ENCODE results near the gene ALPK3. TPM values are rescaled to one million over a fixed set of nuclear protein-coding genes. Genes with fewer than 3 reads are reported as not detected.

Gene ALPK3
- polyA plus RNA-seq, 3 donors: 14.8 to 27.2 (median 23.8) TPM

DNA sequence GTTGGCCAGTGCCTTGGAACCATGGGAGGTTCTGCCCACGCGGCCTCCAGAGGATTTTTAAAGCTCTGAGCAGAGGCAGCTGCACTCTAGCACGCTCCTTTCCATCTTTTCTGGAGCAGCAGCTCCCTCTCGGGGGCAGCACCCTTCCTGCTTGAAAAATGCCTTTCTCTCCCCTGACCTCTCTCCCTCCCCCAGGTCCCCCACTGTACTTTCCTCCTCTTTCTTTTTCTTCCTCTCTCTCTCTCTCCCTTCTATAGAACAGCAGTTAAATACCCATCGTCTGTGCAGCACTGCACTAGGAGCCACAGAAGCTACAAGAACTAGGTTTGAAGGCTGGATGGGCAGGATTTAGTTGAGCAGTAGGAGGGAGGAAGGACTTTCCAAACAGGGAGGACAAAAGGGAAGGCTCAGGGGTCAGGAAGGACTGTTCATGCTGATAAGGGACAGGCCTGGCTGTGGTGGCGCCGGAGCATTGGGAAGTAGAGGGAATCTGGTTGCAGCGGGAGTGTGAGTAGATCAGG is 4.4 kb downstream of the ALPK3 start:
- peak; percentile 70 for DNase-seq

DNA sequence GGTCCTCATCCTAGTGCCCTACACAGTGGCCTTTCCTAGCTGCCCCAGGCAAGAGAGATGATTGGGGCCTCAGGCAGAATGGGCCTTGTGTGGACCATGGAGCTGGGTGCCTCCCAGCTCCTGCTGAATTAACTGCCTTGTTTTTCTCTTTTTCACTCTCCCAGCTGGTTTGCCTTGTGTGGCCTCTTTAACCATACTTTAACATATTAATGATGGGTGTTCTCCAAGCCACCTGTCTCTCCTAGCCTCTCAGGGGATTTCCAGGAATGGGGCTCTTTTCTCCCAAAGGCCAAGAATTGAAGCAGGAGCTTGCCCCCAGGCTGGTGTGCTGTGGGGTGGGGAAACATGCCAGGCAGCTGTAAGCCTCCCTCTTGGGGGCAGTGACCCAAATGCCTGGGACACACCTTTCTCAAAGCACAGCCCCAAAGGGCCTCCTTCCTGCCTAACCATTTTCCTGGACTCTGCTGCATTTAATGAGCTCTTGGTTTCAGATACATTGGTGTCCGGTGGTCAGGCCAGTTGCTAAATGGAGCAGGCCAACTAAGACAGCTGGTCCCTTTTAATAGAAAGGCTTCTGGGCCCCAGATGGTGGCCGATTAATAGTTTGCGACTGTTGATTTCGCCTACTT is 5.6 kb downstream of the ALPK3 start:
- no peak for DNase-seq

DNA sequence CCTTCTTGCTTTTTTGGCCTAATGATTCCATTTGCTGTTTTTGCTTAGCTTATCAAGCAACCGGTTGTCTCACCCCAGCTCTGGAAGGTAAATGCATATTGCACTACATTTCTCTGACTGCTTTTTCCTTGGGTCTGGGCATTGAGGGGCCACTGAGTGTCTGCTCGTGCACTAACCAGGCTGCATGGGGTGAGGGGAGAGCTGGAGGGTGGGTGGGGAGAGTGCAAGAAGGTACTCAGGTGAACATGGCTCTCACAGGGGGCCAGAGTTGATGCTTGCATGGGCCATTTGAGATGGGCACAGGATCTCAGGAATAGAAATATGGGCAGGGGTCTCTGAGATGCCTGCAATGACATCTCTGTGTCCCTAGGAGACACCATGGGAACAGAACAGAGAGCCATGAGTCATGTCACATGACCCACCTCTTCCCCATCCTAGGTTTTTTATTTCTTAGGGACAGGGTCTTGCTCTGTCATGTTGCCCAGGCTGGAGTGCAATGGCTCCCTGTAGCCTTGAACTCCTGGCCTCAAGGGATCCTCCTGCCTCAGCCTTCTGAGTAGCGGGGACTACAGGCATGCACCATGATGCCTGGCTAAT is 6.2 kb downstream of the ALPK3 start:
- no peak for DNase-seq

DNA sequence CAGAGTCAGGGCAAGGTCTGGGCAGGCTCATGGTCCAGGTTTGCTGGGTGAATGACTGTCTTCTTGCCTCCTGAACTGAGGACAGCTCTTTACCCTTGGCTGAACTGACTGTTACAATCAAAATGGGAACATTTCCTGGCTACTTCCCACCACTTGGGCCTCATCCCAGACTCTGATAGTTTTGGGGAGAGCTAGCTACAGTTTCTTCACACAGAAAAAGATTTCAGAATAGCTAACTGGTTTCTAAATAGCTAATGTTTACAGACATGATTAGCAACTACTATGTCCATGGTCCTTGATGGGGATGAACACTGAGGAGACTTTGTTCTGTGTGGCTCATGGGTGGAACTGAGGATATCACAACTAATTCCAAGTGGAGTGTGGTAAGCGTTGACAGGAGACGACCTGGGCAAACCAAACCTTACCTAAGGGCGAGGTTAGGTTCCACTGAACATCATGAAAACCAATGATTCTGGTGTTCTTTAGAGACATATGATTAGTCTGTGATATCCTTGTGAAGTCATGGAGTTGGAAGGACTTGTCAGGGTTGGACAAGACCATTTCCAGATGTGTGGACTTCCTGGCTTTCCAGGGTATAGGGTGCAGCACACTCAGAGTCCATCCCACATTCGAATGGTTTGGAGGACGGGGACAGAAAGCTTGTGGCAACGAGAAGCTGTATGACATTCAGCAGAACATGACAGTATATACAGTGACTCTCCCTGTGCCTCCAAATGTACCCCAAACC is 7.3 kb downstream of the ALPK3 start:
- no peak for DNase-seq

DNA sequence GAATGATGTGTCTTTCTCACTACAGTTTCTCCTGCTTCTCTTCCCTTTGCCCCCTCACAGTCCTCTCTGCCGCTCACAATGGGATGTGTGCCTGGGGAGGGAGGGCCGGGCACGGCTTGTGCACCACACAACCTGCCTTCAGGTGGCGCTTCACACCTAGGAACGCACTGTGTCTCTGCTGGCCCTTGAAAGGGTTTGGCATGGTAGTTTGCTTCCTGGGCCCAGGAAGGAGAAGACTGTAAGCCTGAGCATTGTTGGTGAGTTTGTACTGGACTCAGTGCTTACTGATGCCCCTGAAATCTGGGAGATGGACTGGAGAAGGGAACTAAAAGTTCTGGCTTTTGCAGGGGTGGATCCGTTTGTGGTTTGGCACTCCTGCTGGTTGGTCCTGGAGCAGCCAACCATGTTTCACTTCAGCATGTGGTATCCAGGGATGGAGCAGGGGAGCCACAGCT is 9.2 kb downstream of the ALPK3 start:
- DNase-seq: no peak

DNA sequence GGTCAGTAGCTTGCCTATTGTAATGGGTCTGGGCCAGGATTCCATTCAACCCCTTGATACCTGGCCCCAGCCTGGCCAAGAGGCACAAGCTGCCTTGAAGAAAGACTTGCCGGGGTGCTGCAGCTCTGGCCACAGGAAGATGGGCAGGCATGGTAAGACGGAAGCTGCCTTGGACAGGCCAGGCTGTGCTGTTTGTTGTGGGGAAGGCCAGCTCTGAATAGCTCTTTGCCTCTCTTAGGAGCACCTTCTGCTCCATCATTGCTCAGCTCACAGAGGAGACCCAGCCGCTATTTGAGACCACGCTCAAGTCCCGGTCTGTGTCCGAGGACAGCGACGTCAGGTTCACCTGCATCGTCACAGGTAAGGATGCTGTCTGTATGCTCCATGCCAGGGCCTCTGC is 10.1 kb downstream of the ALPK3 start:
- DNase-seq: no peak

DNA sequence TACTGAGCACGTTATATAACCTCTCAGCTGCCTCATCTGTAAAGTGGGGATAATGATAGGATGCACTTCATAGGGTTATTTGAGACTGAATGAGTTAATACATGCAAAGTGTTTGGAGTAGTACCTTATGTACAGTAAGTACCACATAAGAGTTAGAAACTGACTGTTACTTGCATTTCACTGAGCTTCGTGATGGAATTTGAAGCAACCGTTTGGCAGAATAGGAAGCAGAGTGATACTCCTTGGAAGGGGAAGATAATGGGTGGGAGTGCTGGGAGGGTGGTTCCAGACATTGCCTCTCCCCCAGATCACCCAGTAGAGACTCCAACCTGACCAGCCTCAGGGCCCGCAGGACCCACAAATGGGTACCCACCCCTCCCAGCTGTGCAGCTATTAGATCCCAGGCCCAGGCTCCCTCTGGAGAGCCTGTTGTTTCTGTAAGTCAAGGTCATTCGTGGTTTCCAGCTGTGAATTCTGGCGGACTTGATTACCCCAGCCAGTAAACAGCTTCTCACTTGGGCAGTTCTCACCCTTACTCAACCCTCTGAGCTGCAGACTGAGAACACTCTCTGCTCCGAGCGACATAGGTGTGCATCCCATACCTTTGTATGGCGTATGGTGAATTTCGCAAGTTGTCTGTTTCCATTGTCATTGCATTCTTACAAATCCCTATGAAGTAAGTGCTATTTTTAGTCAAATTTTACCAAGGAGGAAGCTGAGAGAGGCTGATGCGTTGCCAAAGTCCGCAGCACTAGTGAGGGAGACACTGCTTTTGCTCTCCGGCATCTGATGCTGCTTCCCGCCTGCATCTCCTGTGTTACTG is 11.1 kb downstream of the ALPK3 start:
- no peak for DNase-seq

DNA sequence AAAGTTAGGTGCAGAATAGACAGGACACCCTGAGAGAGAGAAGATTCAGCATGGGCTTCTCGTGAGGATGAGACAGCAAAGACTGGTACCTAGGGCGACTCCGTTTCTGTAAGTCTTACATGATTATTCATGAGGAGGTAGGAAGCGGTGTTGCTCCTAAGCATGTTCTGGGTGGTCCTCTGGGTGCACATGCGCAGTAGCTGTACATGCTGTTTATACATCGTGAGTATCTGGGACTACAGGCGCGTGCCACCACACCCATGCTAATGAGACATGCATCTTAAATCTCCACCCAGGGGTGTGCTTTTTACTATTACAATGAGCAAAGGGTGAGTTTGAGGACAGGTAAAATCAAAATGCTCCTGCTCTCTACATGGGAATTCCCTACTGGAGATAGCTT is 12.3 kb downstream of the ALPK3 start:
- no peak for DNase-seq

DNA sequence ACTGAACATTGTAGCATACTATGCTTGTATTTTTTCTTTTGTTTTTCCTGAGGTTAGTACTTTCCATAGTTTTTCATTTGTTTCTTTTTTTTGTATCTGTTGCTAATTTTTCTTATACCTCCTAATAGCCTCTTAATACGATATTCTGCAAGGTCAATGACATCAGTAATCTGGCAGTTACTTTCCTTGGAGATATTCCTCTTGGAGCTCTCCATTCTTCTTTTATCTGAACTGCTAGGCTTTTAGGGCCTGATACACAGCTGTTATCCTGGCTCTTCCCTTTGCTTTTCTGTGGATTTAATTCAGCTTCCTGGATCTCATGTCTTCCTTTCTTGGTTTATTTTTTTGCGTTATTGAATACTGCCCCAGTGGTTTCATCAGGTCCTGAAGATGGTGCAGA is 12.9 kb downstream of the ALPK3 start:
- DNase-seq: no peak

DNA sequence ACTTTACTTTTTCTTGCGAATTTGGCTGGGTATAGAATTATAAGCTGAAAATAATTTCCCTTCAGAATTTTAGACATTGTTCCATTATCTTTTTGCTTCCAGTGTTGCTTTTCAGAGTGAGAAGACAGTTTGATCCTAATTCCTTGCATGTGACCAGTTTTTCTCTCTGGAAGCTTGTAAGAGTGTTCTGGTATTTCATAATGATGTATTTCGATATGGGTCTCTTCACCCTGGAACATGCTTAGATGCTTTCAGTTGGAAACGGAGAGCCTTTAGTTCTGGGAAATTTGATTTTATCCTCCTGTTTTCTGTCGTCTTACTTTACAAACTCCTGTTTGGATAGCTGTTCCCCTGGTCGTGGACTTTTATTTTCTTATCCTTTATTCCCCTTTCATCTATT is 13.9 kb downstream of the ALPK3 start:
- no peak for DNase-seq

DNA sequence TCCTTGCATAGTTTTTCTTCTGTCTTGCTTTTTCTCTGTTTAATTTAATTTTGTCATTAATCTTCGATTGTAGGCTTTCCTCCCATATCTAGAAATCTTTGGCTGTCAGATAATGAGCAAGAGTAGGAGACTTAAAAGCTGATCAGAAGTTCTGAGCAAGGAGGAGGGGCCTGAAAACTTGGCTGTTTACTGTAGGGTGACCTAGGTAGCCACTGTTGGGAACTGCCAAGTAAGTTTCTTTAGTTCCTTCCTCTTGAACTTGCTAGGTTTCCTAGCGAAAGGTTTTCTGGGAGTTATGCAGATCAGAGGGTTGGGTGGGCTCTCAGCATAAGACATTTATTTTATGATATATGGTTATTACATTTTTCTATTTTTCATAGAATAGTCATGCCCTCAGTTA is 14.5 kb downstream of the ALPK3 start:
- DNase-seq: no peak

DNA sequence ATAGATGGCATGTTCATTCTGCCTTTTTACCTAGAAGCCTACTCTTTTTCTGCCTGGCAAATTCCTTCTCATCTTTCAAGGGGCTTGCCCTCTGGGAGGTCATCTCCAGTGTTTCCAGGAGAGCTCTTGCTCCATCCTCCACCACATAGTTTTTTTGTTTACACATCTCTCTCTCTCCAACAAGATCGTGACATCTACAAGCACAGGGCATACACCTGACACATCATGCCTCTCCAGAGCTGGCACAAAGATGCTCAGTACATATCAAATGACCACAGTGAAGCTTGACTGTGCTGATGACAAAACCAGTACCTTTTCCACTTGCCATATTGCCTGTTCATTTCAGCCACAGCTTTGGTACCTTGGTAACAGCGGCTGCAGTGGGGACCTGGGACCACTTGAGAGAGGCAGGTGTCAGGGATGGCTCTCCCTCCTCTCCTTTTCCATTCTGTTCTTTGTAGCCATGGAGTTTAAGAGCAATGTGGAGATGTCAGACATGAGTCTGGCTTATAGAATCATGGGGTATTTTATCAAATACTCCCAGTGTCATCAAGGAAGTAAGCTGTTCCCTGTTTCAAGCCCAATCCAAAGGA is 15.4 kb downstream of the ALPK3 start:
- no peak for DNase-seq

DNA sequence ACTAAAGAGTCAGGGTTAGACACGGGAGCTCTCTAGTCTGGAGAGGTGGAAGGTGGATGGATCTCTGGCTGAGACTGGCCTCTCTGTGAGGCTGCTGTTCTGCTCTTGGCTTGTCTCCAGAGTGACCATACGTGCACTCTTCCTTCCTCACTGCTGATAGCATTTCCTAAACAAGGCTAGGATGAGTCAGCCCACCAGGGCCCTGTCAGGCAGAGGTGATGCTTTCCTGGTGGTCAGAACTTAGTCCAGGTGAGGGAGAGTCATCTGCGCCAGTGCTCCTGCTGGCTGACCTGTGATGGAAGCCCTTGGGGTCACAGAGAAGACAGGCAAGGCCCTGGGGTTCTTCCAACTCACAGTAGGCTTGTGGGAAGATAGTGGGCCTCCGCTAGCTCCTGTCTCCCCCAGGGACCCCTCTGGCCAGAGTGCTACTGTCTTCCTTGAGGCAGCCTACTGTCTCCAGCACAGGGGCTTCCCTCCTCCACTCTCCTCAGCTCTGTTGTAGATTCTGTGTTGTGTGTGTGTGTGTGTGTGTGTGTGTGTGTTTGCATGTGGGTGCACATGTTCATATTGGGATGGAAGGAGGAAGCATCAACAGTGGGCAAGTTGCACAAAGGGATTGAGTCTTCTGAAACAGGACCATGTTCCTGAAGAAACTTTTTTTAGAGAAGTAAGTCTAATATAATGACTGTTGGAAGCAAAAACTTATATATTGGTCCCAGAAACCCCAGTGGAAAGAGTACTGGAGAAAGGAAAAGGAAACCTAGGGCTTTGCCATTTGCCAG is 16.5 kb downstream of the ALPK3 start:
- DNase-seq: no peak

DNA sequence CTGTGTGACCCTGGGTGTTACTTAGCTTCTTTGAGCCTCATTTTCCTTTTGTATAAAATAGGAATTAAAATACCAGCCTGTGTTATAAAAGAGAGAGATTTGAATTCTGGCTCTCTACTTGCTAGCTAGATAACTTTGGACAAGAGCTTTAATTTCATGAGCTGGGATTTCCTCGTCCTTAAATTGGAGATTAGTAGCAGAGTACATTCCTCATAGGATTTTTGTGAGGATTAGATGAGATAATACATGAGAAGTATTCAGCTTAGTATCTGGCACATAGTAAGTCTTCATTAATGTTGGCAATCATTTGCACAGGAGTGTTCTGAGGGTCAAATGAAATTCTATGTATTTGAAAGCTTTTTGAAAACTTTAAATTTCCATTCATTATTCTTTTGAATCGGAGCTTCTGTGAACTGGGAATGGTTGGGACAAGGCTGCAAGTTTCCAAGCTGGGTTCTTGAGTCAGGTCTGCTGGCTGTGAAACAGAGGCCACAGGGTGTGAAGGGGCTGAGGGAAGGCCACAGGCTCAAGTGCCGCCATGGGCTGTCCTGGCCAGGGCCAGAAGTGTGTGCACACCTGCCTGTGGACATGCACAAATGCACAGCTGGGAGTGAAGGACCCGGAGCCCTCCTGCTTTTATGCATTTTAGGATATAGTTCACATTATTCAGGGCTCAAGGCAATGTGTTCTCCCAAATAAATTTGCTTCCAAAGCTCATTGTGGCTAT is 17.2 kb downstream of the ALPK3 start:
- no peak for DNase-seq

DNA sequence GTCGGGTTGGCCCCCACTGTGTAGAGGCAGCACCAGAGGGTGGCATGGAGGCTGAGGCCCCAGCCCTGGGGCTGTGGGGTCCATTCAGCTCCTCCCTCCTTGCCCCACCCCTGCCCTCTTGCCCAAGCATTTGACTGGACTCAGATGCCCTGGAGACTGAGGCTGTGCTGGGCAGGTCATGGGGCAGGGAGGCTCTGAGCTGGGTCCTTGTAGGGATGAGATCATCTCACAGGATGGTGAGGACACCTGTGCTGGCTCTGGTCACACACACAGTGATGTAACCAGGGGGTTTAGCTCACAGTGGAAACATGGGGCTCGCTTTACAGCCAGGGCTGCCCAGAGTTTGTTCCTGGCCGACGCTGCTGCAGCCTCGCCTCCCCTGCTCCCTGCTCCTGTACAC is 17.8 kb downstream of the ALPK3 start:
- DNase-seq: no peak

DNA sequence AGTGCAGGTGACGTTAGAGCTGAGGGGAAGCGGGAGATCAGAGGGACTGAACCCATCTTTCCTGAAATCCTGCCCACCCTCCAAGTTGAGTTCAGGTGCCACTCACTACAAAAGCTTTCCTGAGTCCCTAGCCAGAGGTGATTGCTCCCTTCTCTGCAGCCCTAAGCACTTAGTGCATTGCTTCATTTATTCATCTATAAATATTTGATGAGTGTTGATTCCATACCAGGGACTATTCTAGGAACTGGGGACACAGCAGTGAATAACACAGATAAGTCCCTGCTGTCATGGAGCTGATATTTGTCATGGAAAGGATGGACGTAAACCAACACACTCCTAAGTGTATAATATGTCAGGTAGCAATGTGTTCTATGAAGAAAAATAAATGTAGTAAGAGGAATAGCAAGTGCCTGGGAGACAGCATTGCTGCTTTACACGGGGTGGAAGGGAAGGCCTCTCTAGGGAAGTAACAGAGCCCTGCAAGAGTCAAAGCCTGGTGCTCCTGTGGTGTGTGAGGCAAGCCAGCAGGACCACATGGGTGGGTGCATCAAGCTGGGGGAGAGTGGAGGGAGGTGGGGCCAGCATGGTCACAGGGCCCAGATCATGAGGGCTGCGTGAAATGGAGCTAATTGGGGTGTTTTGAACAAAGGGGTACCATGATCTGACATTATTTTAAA is 18.6 kb downstream of the ALPK3 start:
- DNase-seq: no peak

DNA sequence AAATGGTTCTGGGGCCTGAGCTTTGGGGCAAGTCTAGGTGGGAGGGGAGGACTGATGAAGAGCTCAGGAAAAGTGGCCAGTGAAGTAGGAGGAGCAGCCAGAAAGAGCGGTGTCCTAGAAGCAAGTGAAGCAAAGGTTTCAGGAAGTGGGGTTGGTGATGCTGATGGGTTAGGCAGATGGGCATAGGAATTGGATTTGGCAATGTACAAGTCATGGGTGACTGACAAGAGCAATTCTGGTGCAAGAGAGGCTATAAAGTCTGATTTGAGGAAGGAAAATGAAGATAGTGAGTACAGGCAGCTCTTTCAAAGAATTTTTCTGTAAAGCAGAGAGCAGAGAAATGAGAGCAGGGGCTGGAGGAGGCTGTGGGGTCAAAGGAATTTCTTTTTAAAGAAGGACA is 19.7 kb downstream of the ALPK3 start:
- DNase-seq: no peak

DNA sequence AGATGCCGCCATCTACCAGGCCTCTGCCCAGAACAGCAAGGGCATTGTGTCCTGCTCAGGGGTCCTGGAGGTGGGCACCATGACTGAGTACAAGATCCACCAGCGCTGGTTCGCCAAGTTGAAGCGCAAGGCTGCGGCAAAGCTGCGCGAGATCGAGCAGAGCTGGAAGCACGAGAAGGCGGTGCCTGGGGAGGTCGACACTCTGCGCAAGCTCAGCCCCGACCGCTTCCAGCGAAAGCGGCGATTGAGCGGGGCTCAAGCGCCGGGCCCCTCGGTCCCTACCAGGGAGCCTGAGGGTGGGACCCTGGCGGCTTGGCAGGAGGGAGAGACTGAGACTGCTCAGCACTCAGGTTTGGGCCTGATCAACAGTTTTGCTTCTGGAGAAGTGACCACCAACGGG is 22.6 kb downstream of the ALPK3 start:
- no peak for DNase-seq

DNA sequence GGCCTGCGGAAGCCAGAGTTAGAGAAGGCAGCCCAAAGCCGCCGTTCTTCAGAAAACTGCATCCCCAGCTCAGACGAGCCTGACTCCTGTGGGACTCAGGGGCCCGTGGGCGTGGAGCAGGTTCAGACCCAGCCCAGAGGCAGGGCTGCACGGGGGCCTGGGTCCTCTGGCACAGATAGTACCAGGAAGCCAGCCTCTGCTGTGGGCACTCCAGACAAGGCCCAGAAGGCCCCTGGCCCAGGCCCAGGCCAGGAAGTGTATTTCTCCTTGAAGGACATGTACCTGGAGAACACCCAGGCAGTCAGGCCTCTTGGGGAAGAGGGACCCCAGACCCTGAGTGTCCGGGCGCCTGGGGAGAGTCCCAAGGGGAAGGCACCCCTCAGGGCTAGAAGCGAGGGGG is 23.1 kb downstream of the ALPK3 start:
- DNase-seq: no peak

All from renal pelvis (tissue), 4 donors.